ENCODE data around the gene FRAS1.
"Not testable (repeated sequence)": the region's sequence is repeated elsewhere in the genome, so short reads cannot be mapped to it uniquely, and the experiment has no call there.

FRAS1 gene

GRCh38 chr4:78125834-78126331 lies 68.8 kb downstream of the FRAS1 start:
- DNase-seq = not testable (repeated sequence)

- DNase-seq = no peak
Observed at GRCh38 chr4:78129383-78130108, 72.4 kb downstream of the FRAS1 start.

DNA sequence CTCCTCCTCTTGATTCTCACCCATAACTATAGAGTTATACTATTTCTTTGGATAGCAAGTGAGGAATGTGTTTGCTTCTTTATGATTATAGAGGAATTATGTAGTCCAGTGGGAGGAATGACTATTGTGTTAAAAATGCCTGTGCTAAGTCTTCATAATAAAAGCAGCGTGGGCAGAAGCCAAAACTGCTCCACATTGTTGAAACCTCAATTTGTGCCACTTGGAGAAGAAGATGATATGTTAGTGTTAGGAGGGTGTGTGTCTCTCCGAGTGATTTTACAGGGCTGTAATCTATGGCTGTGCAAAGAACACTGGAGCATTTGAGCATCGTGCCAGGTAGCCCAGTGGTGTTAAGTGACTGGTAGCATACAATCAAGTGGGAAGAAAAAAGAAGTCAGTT lies 74.3 kb downstream of the FRAS1 start:
- DNase-seq = no peak

- DNase-seq = no peak
Observed at GRCh38 chr4:78136109-78137081, 79.3 kb downstream of the FRAS1 start.

GRCh38 chr4:78137532-78137931 lies 80.4 kb downstream of the FRAS1 start:
- DNase-seq = no peak

DNA sequence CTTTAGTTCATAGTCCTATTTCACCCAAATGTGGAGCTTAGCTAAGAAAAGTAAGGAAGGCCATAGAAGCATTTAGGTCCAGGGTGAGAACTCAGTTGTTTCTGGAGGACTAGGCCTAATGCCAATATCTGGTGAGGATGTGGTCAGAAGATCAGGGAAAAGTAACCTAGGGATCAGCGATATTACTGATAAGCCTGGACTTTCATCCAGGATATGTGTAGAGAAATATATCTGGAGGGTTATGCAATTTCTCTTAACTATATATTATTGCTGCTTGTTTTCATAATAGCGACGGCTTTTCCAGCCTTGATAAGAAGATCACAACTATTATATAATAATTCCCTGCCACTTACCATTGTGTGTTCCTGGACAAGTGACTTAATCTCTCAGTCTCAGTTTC lies 81.1 kb downstream of the FRAS1 start:
- no peak for DNase-seq

- DNase-seq = no peak
Observed at GRCh38 chr4:78143634-78144033, 86.5 kb downstream of the FRAS1 start.

- no peak for DNase-seq
Observed at GRCh38 chr4:78145008-78145407, 87.9 kb downstream of the FRAS1 start.

DNA sequence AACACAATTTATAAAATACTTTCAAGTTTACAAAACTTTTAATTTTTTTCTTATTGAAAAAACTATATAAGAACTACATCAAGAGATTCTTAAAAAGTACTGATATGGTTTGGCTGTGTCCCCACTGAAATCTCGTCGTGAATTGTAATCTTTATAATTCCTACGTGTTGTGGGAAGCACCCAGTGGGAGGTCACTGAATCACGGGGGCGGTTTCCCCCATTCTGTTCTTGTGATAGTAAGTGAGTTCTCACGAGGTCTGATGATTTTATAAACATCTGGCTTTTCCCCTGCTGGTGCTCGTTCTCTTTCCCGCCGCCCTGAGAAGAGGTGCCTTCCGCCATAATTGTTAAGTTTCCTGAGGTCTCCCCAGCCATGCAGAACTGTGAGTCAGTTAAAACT lies 88.5 kb downstream of the FRAS1 start:
- no peak for DNase-seq

DNA sequence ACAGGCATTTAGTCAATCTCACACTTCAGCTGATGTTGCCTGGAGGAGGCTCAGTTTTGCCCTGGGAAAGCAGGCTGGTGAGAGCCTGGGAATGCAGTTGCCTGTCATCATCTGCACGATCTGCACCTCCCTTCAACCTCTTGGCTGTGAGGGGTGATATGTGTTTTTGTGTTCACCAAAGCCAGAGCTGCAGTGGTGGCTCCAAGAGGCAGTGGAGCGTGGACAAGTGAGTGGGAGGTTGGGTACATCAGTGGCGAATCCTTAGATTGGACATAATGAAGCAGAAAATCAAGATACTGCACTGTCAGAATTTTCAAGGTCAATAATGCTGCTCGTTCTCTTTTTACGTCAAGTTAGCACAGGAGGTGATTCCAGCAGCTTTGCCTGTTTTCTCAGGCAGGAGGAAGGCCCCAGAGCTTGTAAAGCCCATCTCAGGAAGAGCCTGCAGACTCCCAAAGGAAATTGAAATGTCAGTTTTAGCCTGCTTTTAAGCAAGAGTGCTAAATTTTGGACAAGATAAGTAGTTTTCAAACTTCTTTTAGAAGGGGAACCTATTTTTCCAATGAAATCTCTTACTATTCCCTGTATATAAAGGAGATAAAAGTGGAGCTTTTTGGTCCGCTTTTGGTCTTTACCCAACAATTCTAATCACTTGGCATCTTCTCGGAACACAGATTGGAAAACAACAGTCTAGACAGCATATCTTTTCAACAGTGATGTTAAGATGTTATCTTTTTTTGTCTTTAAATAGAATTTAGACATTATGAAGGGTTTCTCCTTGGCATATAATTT lies 92.8 kb downstream of the FRAS1 start:
- DNase-seq = no peak

GRCh38 chr4:78150543-78150864 lies 93.4 kb downstream of the FRAS1 start:
- no peak for DNase-seq

DNA sequence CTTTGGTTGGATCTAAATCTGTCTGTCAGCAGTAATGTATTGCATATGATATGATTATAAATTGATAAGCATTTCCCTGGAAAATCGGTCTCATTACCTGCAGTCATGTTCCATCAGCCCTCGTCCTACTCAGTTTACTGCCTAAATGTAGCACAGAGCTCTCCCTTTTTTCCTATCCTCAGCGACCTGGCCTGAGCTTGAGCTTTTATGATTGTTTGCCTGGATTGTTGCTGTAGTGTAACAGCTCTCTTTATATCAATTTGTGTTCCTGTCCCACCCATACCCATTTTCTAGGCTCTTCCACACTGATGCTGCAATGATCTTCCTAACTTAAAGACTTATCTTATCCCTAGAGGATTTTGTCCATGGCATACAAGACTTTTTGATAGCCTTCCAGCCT lies 95.7 kb downstream of the FRAS1 start:
- DNase-seq = no peak

- DNase-seq = no peak
Observed at GRCh38 chr4:78154972-78155590, 98.0 kb downstream of the FRAS1 start.

DNA sequence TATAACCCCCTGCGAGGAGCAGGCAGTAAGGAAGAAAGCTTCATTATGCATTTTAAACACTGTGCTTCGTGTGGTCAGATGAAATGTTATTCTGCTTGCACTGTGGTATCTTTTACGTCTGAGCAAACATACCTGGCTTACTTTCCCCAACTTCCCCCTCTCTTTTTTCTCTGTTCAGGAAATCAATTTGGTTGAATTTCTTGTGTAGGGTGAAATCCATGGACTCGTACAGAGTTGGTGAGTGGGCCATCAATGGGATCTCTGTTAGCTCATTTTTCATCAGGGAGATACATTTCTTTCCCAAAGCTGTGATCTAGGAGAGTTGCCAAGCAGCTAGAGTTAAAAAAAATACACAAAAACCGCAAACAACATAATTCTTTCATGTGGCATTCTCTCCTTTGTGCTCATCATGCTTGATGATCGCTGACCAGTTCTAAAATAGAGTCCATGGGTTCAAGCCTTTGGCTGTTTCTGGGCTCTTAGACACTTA lies 98.5 kb downstream of the FRAS1 start:
- DNase-seq = no peak

DNA sequence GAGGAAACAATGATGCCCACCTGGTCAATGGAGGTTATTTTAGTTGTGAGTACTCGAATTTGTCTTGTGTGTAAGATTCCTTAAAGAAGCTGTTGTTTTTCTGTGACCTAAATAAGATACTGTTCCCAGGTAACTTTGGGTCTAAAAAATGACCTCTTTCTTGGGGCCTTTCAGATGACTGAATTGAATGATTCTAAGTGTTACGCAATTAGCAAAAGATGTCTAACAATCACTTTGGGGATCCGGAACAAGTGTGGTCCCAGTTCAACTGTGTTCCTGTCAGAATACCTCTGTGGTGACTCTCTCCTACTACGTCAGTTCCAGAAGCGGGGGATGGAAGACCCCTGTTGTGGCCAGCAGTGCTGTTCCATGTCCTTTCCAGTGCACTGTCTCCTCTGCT lies 99.4 kb downstream of the FRAS1 start:
- DNase-seq = no peak

DNA sequence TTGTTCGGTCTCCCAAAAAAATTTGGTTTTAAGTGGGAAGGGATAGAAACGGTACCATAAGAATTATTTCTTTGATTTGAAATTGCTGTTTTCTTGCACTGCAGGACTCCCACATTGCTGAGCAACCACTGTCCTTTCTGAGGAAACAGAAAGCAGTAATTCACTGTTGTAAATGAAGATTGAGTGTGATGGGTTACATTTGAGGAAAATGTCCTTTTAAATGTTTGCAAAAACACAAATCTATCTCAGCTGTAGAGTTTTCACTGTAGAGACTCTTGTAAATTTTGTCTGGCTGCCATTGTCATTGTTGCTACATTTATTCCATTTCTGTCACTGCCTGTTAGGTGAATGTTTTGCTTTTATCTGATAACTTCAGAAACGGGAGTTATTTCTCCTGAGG lies 105.2 kb downstream of the FRAS1 start:
- no peak for DNase-seq

- DNase-seq = no peak
Observed at GRCh38 chr4:78162821-78163220, 105.7 kb downstream of the FRAS1 start.

GRCh38 chr4:78165758-78166157 lies 108.6 kb downstream of the FRAS1 start:
- no peak for DNase-seq

GRCh38 chr4:78166622-78167021 lies 109.5 kb downstream of the FRAS1 start:
- DNase-seq = no peak

DNA sequence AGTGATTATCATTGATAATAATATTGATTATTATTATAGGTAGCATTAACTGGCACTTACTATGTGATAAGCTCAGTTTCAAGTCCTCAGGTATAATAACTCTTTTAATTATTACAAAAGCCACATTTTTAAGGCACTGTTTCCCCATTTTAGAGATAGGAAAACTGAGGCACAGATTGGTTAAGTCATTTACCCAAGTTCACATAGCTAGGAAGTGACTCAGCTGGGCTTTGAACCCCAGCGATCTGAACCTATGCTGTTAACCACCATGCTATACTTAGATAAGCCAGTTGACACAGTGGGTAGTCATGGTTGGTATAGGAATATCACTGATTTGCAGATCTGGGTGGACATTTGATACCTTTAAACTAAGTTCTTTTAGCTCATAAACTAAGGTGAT lies 110.4 kb downstream of the FRAS1 start:
- DNase-seq = no peak

DNA sequence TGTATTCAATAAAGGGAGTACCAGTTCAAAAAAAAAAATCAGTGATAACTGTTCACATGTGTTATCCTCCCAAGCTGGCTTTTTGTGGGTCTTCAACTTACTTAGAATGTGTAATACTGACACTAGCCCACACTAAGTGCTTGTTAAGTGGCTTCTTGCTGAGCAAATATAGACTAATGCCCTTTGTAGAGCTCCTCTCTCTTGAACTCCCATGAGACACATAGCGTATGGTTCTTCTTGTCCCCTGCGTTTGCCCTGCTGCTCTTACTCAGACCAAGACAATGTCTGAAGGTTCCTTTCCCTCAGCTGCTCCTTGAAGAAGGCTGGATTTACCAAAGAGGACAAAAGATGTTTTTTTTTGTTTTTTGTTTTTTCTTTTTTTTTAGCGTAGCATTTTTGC lies 110.9 kb downstream of the FRAS1 start:
- no peak for DNase-seq

DNA sequence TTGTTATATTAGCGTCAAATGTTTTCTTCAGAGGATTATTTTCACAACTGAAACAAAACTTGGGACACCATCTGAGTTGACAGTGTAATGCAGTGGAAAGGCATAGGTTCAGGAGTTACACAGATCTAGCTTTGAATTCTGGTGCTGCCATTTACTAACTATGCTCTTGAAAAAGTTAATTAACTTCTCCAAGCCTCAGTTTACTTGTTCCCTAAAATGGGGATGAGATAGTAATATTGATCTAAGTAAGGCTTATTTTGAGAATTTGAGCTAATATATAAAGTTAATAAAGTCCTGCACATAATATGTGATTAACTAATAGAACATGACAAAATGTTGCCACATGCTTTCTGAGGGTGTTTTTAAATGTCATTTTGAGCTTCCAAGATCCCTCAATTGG lies 112.6 kb downstream of the FRAS1 start:
- DNase-seq = no peak

DNA sequence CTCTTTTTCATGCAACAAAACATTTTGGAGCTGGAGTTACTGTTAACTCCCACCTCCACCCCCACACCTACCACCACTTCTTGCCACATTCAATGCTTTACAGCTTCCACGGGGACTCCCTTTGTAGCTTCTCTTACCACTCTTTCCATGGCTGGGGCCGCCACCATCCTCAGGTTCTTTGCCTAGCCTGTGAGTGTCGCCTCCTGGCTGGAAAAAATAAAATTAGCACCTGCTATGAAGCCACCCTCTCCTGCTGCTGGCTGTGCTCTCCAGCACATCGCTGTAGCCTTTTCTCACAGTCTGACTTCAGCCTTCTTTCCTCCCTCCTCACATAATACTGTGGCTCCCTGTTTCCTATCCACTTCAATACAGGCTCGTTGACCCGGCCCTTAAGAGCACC lies 114.4 kb downstream of the FRAS1 start:
- DNase-seq = no peak

All from NCI-H1417 treated with DMSO at 0.1 percent for 48 hours (cell line).